Measurements from ENCODE around the gene GRID1.

The GRID1 gene

DNA sequence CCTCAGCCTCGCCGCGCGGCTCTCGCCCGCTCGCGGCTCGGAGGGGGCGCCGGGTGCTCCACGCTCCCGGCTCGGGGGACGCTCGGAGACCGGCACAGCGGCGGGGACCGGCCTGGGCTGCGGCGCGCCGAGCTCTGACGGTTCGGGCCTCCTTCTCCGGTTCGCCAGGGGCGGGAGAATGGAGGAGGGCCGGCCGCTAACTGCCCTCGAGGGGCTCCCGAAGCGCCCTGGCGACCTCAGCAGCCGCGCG is 232 bp upstream of the GRID1 start (continued):
- TF ChIP-seq, protein P1, sequence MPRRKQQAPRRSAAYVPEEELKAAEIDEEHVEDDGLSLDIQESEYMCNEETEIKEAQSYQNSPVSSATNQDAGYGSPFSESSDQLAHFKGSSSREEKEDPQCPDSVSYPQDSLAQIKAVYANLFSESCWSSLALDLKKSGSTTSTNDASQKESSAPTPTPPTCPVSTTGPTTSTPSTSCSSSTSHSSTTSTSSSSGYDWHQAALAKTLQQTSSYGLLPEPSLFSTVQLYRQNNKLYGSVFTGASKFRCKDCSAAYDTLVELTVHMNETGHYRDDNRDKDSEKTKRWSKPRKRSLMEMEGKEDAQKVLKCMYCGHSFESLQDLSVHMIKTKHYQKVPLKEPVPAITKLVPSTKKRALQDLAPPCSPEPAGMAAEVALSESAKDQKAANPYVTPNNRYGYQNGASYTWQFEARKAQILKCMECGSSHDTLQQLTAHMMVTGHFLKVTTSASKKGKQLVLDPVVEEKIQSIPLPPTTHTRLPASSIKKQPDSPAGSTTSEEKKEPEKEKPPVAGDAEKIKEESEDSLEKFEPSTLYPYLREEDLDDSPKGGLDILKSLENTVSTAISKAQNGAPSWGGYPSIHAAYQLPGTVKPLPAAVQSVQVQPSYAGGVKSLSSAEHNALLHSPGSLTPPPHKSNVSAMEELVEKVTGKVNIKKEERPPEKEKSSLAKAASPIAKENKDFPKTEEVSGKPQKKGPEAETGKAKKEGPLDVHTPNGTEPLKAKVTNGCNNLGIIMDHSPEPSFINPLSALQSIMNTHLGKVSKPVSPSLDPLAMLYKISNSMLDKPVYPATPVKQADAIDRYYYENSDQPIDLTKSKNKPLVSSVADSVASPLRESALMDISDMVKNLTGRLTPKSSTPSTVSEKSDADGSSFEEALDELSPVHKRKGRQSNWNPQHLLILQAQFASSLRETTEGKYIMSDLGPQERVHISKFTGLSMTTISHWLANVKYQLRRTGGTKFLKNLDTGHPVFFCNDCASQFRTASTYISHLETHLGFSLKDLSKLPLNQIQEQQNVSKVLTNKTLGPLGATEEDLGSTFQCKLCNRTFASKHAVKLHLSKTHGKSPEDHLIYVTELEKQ (tag by site-specific recombination; IDR thresholded peaks at IDR 0.05; ENCODE audit: borderline replicate concordance): no peak
- TF ChIP-seq GLI4 (tag by site-specific recombination; IDR thresholded peaks at IDR 0.05) (peak; percentile 37; the same call in 1 of the 2 replicates), ZNF350 (tag by site-specific recombination; IDR thresholded peaks at IDR 0.05) (no peak), ZNF561 (tag by site-specific recombination; IDR thresholded peaks at IDR 0.05; ENCODE audit: borderline replicate concordance) (peak; percentile 39; the same call in 1 of the 2 replicates), ZNF777 (tag by site-specific recombination; IDR thresholded peaks at IDR 0.05; ENCODE audit: borderline replicate concordance) (peak; percentile 74; the same call in 1 of the 2 replicates), ZNF398 (tag by site-specific recombination; IDR thresholded peaks at IDR 0.05) (peak; percentile 69; the same call in 1 of the 2 replicates), ZNF701 (tag by site-specific recombination; IDR thresholded peaks at IDR 0.05) (no peak), SP2 (tag by site-specific recombination; IDR thresholded peaks at IDR 0.05) (0 out of 2 replicates have a peak, but pooled peaks have one; percentile 8), ZNF341 (tag by site-specific recombination; IDR thresholded peaks at IDR 0.05; ENCODE audit: low read depth) (peak; percentile 58), ZNF544 (tag by site-specific recombination; IDR thresholded peaks at IDR 0.05) (no peak), GLIS2 (tag by site-specific recombination; IDR thresholded peaks at IDR 0.05) (no peak)
- TF ChIP-seq, protein P2, sequence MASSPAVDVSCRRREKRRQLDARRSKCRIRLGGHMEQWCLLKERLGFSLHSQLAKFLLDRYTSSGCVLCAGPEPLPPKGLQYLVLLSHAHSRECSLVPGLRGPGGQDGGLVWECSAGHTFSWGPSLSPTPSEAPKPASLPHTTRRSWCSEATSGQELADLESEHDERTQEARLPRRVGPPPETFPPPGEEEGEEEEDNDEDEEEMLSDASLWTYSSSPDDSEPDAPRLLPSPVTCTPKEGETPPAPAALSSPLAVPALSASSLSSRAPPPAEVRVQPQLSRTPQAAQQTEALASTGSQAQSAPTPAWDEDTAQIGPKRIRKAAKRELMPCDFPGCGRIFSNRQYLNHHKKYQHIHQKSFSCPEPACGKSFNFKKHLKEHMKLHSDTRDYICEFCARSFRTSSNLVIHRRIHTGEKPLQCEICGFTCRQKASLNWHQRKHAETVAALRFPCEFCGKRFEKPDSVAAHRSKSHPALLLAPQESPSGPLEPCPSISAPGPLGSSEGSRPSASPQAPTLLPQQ (tag by site-specific recombination; IDR thresholded peaks at IDR 0.05): 0 out of 2 replicates have a peak, but pooled peaks have one; percentile 34
- TF ChIP-seq, protein P3, sequence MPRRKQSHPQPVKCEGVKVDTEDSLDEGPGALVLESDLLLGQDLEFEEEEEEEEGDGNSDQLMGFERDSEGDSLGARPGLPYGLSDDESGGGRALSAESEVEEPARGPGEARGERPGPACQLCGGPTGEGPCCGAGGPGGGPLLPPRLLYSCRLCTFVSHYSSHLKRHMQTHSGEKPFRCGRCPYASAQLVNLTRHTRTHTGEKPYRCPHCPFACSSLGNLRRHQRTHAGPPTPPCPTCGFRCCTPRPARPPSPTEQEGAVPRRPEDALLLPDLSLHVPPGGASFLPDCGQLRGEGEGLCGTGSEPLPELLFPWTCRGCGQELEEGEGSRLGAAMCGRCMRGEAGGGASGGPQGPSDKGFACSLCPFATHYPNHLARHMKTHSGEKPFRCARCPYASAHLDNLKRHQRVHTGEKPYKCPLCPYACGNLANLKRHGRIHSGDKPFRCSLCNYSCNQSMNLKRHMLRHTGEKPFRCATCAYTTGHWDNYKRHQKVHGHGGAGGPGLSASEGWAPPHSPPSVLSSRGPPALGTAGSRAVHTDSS (tag by site-specific recombination; IDR thresholded peaks at IDR 0.05): no peak

- Histone ChIP-seq H3K4me1 (ENCODE audit: control insufficient read depth, insufficient read depth, low read length) (peaks cover 8% of the 10 kb centered on the region), H3K36me3 (ENCODE audit: control insufficient read depth in 2 of 2, insufficient read depth in 1 of 2, low read length in 2 of 2) (peaks cover 0 to 9% of the 10 kb centered on the region in 2 experiments; a peak in 2 of 3 replicates), H3K9me3 (ENCODE audit: control insufficient read depth, insufficient read depth, low read depth, low read length) (no peaks in the 10 kb centered on the region), H3K27ac (ENCODE audit: extremely low read depth, low read depth, low read length) (peak overlapping the region; percentile 64; the same call in 1 of the 2 replicates), H3K4me3 (ENCODE audit: low read depth, low read length) (peak overlapping the region; percentile 53)
- ChIA-PET POLR2A (interaction anchor here (0.6 kb wide), 1 partner anchor 111 kb away, joined by 3 read pairs; no protein-coding TSS in a partner anchor), CTCF (interaction anchor here (0.5 to 0.7 kb wide), 2 partner anchors 136 to 231 kb away, joined by 3 to 4 read pairs; no protein-coding TSS in a partner anchor)
- TF ChIP-seq, protein P4, sequence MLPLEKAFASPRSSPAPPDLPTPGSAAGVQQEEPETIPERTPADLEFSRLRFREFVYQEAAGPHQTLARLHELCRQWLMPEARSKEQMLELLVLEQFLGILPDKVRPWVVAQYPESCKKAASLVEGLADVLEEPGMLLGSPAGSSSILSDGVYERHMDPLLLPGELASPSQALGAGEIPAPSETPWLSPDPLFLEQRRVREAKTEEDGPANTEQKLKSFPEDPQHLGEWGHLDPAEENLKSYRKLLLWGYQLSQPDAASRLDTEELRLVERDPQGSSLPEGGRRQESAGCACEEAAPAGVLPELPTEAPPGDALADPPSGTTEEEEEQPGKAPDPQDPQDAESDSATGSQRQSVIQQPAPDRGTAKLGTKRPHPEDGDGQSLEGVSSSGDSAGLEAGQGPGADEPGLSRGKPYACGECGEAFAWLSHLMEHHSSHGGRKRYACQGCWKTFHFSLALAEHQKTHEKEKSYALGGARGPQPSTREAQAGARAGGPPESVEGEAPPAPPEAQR (tag by site-specific recombination; IDR thresholded peaks at IDR 0.05): no peak
- TF ChIP-seq ZIC2 (tag by site-specific recombination; IDR thresholded peaks at IDR 0.05) (peak; percentile 86), INSM2 (tag by site-specific recombination; IDR thresholded peaks at IDR 0.05) (peak; percentile 16; the same call in 1 of the 2 replicates), ZNF530 (tag by site-specific recombination; IDR thresholded peaks at IDR 0.05; ENCODE audit: low read depth) (no peak)
Measured at GRCh38 chr10:86365346-86366032, 1.1 kb downstream of the GRID1 start.
